Astrocyte (in vitro differentiated cells and primary cell): ENCODE data around the gene NELFA. TPM values are rescaled to one million over a fixed set of nuclear protein-coding genes. Genes with fewer than 3 reads are reported as not detected.

Experiments
- DNase-seq: peaks from one replicate; pipeline ENCODE4 v3.0.0-alpha.2; 2010; ENCODE audit warnings: low read depth
- FAIRE-seq: peaks from 2 replicates; lab custom pipeline; 2011; peaks lifted over from hg19 to GRCh38; lab: Jason Lieb, UNC
- H2AFZ ChIP-seq: 2 replicates; pipeline ENCODE4 v1.6.0; 2012; ENCODE audit warnings: low read depth, low read length, inconsistent platforms
- H3K27ac ChIP-seq: 2 replicates; pipeline ENCODE4 v1.5.1; 2011; ENCODE audit warnings: low read depth, low read length, inconsistent platforms
- H3K27me3 ChIP-seq: 2 replicates; pipeline ENCODE4 v1.6.0; 2011; ENCODE audit warnings: low read length, inconsistent platforms; ENCODE audit not compliant: insufficient read depth
- H3K36me3 ChIP-seq: 2 replicates; pipeline ENCODE4 v1.5.1; 2011; ENCODE audit warnings: low read length, inconsistent platforms; ENCODE audit not compliant: insufficient read depth
- H3K4me1 ChIP-seq: 2 replicates; pipeline ENCODE4 v1.5.1; 2011; ENCODE audit warnings: low read length, inconsistent platforms; ENCODE audit not compliant: insufficient read depth
- H3K4me2 ChIP-seq: 2 replicates; pipeline ENCODE4 v1.6.0; 2012; ENCODE audit warnings: low read length, inconsistent platforms
- H3K4me3 ChIP-seq: 2 replicates; pipeline ENCODE4 v1.5.1; 2011; ENCODE audit warnings: low read depth, mild to moderate bottlenecking, low read length, inconsistent platforms; ENCODE audit not compliant: insufficient read depth
- H3K79me2 ChIP-seq: 2 replicates; pipeline ENCODE4 v1.6.0; 2012; ENCODE audit warnings: mild to moderate bottlenecking, low read length, inconsistent platforms; ENCODE audit not compliant: insufficient read depth
- H3K9ac ChIP-seq: 2 replicates; pipeline ENCODE4 v1.6.0; 2012; ENCODE audit warnings: mild to moderate bottlenecking, low read length, inconsistent platforms
- H3K9me3 ChIP-seq: 2 replicates; pipeline ENCODE4 v1.5.1; 2012; ENCODE audit warnings: low read depth, mild to moderate bottlenecking, low read length, inconsistent platforms; ENCODE audit not compliant: insufficient read depth
- H4K20me1 ChIP-seq: 2 replicates; pipeline ENCODE4 v1.6.0; 2012; ENCODE audit warnings: low read length, inconsistent platforms; ENCODE audit not compliant: insufficient read depth
- H3K27ac Mint-ChIP-seq: one replicate; pipeline ENCODE4 v1.8.0; 2021; ENCODE audit warnings: mild to moderate bottlenecking, mixed read lengths; ENCODE audit not compliant: unreplicated experiment
- H3K27me3 Mint-ChIP-seq: one replicate; pipeline ENCODE4 v1.8.0; 2021; ENCODE audit warnings: low read depth, mixed read lengths; ENCODE audit not compliant: unreplicated experiment
- H3K36me3 Mint-ChIP-seq: one replicate; pipeline ENCODE4 v1.8.0; 2021; ENCODE audit warnings: low read depth, mixed read lengths; ENCODE audit not compliant: unreplicated experiment
- H3K4me1 Mint-ChIP-seq: one replicate; pipeline ENCODE4 v1.8.0; 2021; ENCODE audit warnings: low read depth, mixed read lengths; ENCODE audit not compliant: unreplicated experiment
- H3K4me3 Mint-ChIP-seq: one replicate; pipeline ENCODE4 v1.8.0; 2021; ENCODE audit warnings: mild to moderate bottlenecking, moderate library complexity, mixed read lengths; ENCODE audit not compliant: unreplicated experiment
- H3K9me3 Mint-ChIP-seq: one replicate; pipeline ENCODE4 v1.8.0; 2021; ENCODE audit warnings: mild to moderate bottlenecking, mixed read lengths; ENCODE audit not compliant: unreplicated experiment
- EZH2 ChIP-seq: IDR thresholded peaks from 2 replicates; pipeline ENCODE4 v1.6.1; 2012; ENCODE audit warnings: mild to moderate bottlenecking, low read length, inconsistent platforms; ENCODE audit not compliant: insufficient read depth
- total RNA-seq: library from RNA; stranded (reverse); gene quantifications from 2 replicates; pipeline ENCODE4 v1.2.1, GENCODE V29; 2021
- TF ChIP-seq, protein P1 (sequence below): IDR thresholded peaks from 2 replicates; pipeline ENCODE4 v1.5.1; 2011; ENCODE audit warnings: low read depth, mild to moderate bottlenecking, inconsistent platforms, low read length, moderate library complexity; ENCODE audit not compliant: insufficient read depth

The NELFA gene
- total RNA-seq, 1 donor from 2014 or later: 24.5 TPM

GRCh38 chr4:1945124-1945895 is 63.5 kb downstream of the NELFA start:
- Mint-ChIP-seq H3K27me3 (no peaks in the 10 kb centered on the region), H3K36me3 (peaks cover 3% of the 10 kb centered on the region), H3K27ac (no peak overlapping the region), H3K4me3 (no peak overlapping the region), H3K4me1 (peaks cover 9% of the 10 kb centered on the region), H3K9me3 (no peaks in the 10 kb centered on the region)
- Histone ChIP-seq H3K9me3 (no peaks in the 10 kb centered on the region), H3K36me3 (peaks cover 19% of the 10 kb centered on the region), H3K27me3 (no peaks in the 10 kb centered on the region), H3K9ac (no peak overlapping the region), H3K4me2 (no peak overlapping the region), H2AFZ (no peak overlapping the region), H3K4me1 (peaks cover 6% of the 10 kb centered on the region), H3K27ac (no peak overlapping the region), H3K4me3 (no peak overlapping the region), H3K79me2 (peaks cover 45% of the 10 kb centered on the region), H4K20me1 (peaks cover 20% of the 10 kb centered on the region)
- FAIRE-seq (no peak), DNase-seq (no peak)
- TF ChIP-seq, protein P1, sequence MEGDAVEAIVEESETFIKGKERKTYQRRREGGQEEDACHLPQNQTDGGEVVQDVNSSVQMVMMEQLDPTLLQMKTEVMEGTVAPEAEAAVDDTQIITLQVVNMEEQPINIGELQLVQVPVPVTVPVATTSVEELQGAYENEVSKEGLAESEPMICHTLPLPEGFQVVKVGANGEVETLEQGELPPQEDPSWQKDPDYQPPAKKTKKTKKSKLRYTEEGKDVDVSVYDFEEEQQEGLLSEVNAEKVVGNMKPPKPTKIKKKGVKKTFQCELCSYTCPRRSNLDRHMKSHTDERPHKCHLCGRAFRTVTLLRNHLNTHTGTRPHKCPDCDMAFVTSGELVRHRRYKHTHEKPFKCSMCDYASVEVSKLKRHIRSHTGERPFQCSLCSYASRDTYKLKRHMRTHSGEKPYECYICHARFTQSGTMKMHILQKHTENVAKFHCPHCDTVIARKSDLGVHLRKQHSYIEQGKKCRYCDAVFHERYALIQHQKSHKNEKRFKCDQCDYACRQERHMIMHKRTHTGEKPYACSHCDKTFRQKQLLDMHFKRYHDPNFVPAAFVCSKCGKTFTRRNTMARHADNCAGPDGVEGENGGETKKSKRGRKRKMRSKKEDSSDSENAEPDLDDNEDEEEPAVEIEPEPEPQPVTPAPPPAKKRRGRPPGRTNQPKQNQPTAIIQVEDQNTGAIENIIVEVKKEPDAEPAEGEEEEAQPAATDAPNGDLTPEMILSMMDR: no peak
- no peak for TF ChIP-seq EZH2

DNA sequence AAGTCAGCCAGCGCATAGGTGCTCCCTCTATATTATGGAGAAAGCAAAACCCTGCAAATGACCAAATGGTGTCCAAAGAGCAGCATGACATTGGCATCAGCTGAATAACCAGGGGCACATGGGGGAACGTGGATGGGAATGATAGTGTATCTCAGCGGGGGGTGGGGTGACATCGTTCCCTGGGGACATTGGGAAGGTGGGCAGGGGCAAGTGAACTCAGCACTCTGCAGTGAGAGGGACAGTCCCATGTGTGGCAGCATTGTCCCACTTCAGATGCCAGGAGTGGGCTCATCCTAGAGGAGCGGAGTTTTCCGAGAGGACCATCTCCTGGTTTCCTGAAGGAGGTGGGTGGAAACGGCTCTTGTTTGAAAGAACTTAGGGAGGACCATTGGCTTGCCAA is 64.8 kb downstream of the NELFA start:
- H3K36me3 ChIP-seq: peaks cover 19% of the 10 kb centered on the region
- FAIRE-seq (no peak), DNase-seq (no peak)
- Mint-ChIP-seq H3K36me3 (peaks cover 3% of the 10 kb centered on the region), H3K27ac (no peak overlapping the region), H3K4me3 (no peak overlapping the region), H3K27me3 (no peaks in the 10 kb centered on the region), H3K9me3 (no peaks in the 10 kb centered on the region), H3K4me1 (peaks cover 20% of the 10 kb centered on the region)
- H3K9me3 ChIP-seq: no peaks in the 10 kb centered on the region
- no peaks in the 10 kb centered on the region for H3K27me3 ChIP-seq
- no peak overlapping the region for H3K9ac ChIP-seq
- H3K4me1 ChIP-seq: peaks cover 20% of the 10 kb centered on the region
- peaks cover 25% of the 10 kb centered on the region for H4K20me1 ChIP-seq
- TF ChIP-seq, protein P1: no peak
- no peak for TF ChIP-seq EZH2
- H3K4me3 ChIP-seq: no peak overlapping the region
- no peak overlapping the region for H3K4me2 ChIP-seq
- H3K79me2 ChIP-seq: peaks cover 44% of the 10 kb centered on the region
- no peak overlapping the region for H2AFZ ChIP-seq
- H3K27ac ChIP-seq: no peak overlapping the region

GRCh38 chr4:1940566-1940965 is 68.2 kb downstream of the NELFA start:
- no peak for FAIRE-seq
- Mint-ChIP-seq H3K4me1 (peaks cover 21% of the 10 kb centered on the region), H3K27me3 (no peaks in the 10 kb centered on the region), H3K9me3 (no peaks in the 10 kb centered on the region), H3K36me3 (peaks cover 3% of the 10 kb centered on the region), H3K4me3 (no peak overlapping the region), H3K27ac (peak overlapping the region; percentile 23)
- TF ChIP-seq, protein P1: no peak
- no peak for TF ChIP-seq EZH2
- Histone ChIP-seq H3K9ac (peak overlapping the region; percentile 19), H3K9me3 (no peaks in the 10 kb centered on the region), H3K4me1 (peaks cover 22% of the 10 kb centered on the region), H3K27me3 (no peaks in the 10 kb centered on the region), H3K27ac (peak overlapping the region; percentile 88), H4K20me1 (peaks cover 23% of the 10 kb centered on the region), H3K4me3 (peak overlapping the region; percentile 18), H3K4me2 (peak overlapping the region; percentile 80), H3K79me2 (peaks cover 47% of the 10 kb centered on the region), H2AFZ (no peak overlapping the region), H3K36me3 (peaks cover 23% of the 10 kb centered on the region)
- DNase-seq: no peak
